Retinal pigment epithelial cell (primary cell): ENCODE data around the gene ZNF503.

ENCODE experiments used
- DNase-seq: peaks from one replicate; pipeline ENCODE4 v3.0.0-alpha.2; 2010; ENCODE audit warnings: low read depth
- H3K4me3 ChIP-seq: 2 replicates; pipeline ENCODE4 v1.5.1; 2011; ENCODE audit warnings: mild to moderate bottlenecking, low read length, control low read depth, moderate library complexity
- TF ChIP-seq, protein P1 (sequence below): conservative IDR thresholded peaks from 2 replicates; pipeline ENCODE4 v1.5.1; 2011; ENCODE audit warnings: low read depth, low read length, control low read depth, inconsistent platforms

The ZNF503 gene

DNA sequence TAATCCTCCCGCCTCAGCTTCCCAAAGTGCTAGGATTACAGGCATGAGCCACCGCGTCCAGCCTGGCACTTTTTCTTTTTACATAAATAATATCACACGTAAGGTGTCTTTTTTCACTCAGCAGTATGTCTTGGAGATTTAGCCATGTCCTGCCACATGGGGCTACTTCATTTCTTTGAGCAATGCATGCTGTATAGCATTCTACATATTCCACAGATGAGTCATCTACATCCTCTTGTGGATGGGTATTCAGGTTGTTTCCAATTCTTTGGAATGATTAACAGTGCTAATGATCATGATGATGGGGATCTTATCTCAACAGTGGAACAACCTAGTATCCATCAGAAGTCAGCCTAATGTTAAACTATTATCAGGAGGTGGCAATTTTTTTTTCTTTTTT lies 50.8 kb downstream of the ZNF503 start:
- TF ChIP-seq, protein P1, sequence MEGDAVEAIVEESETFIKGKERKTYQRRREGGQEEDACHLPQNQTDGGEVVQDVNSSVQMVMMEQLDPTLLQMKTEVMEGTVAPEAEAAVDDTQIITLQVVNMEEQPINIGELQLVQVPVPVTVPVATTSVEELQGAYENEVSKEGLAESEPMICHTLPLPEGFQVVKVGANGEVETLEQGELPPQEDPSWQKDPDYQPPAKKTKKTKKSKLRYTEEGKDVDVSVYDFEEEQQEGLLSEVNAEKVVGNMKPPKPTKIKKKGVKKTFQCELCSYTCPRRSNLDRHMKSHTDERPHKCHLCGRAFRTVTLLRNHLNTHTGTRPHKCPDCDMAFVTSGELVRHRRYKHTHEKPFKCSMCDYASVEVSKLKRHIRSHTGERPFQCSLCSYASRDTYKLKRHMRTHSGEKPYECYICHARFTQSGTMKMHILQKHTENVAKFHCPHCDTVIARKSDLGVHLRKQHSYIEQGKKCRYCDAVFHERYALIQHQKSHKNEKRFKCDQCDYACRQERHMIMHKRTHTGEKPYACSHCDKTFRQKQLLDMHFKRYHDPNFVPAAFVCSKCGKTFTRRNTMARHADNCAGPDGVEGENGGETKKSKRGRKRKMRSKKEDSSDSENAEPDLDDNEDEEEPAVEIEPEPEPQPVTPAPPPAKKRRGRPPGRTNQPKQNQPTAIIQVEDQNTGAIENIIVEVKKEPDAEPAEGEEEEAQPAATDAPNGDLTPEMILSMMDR: no peak
- H3K4me3 ChIP-seq: no peak overlapping the region
- peak; percentile 38 for DNase-seq
